ENCODE results near the gene SMC1B. TPM values are rescaled to one million over a fixed set of nuclear protein-coding genes. Genes with fewer than 3 reads are reported as not detected.
"Not testable (repeated sequence)": the region's sequence is repeated elsewhere in the genome, so short reads cannot be mapped to it uniquely, and the experiment has no call there.

Gene SMC1B
- total RNA-seq, 4 donors from 2014 or later, result 0.21 TPM; not detected in 3

- Histone ChIP-seq H3K27me3 (no peaks in the 10 kb centered on the region), H3K36me3 (no peaks in the 10 kb centered on the region), H3K9me3 (no peaks in the 10 kb centered on the region), H3K4me3 (no peak overlapping the region), H3K27ac (no peak overlapping the region), H3K4me1 (no peaks in the 10 kb centered on the region)
- 73% methylated on average over 7 of the region's 7 CpGs for WGBS
- TF ChIP-seq POLR2A (IDR thresholded peaks at IDR 0.05), result no peak
- TF ChIP-seq, protein P1, sequence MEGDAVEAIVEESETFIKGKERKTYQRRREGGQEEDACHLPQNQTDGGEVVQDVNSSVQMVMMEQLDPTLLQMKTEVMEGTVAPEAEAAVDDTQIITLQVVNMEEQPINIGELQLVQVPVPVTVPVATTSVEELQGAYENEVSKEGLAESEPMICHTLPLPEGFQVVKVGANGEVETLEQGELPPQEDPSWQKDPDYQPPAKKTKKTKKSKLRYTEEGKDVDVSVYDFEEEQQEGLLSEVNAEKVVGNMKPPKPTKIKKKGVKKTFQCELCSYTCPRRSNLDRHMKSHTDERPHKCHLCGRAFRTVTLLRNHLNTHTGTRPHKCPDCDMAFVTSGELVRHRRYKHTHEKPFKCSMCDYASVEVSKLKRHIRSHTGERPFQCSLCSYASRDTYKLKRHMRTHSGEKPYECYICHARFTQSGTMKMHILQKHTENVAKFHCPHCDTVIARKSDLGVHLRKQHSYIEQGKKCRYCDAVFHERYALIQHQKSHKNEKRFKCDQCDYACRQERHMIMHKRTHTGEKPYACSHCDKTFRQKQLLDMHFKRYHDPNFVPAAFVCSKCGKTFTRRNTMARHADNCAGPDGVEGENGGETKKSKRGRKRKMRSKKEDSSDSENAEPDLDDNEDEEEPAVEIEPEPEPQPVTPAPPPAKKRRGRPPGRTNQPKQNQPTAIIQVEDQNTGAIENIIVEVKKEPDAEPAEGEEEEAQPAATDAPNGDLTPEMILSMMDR (IDR thresholded peaks at IDR 0.05), result no peak
- TF ChIP-seq POLR2AphosphoS5 (IDR thresholded peaks at IDR 0.05), result no peak
- TF ChIP-seq EP300 (IDR thresholded peaks at IDR 0.05), result no peak
- no peak for DNase-seq (ENCODE audit: low spot score in 2 of 2)
Observed at GRCh38 chr22:45303181-45303580, 110.2 kb downstream of the SMC1B start.

- no peaks in the 10 kb centered on the region for H3K36me3 ChIP-seq
- DNase-seq (ENCODE audit: low spot score in 2 of 2), result no peak
- no peaks in the 10 kb centered on the region for H3K27me3 ChIP-seq
- 70% methylated on average over 8 of the region's 8 CpGs for WGBS
- TF ChIP-seq EP300 (IDR thresholded peaks at IDR 0.05), result no peak
- no peak for TF ChIP-seq POLR2AphosphoS5 (IDR thresholded peaks at IDR 0.05)
- TF ChIP-seq, protein P1 (IDR thresholded peaks at IDR 0.05), result no peak
- TF ChIP-seq POLR2A (IDR thresholded peaks at IDR 0.05), result no peak
- H3K4me1 ChIP-seq, result no peaks in the 10 kb centered on the region
- no peak overlapping the region for H3K4me3 ChIP-seq
- no peaks in the 10 kb centered on the region for H3K9me3 ChIP-seq
- H3K27ac ChIP-seq, result no peak overlapping the region
Observed at GRCh38 chr22:45302751-45303150, 110.6 kb downstream of the SMC1B start.

DNA sequence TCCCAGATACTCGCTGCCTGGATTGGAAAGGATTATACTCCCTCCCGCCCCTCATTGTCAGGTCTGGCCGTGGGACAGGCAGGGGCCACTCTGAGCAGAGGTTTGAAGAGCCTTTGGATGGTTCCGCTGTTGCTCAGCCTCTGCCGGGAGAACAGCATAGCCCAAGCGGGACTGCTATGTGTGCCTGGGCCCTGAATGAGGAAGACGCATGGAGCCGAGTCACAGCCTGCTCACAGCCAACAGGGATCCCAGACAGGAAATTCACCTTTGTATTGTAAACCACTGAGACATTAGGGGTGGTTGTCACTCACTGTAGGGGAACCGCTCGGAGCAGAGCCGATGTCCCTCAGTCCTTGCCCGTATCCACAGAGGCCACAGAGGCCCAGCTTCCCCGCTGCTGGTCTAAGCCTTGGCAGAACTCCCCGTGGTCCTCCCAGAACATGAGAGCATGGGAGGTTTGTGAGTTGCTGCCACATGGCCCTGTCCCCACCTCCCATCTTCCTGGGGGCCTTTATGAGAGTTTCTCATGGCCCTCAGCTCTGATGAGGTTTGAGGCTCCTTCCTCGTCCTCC, 114.4 kb downstream of the SMC1B start:
- H3K27me3 ChIP-seq, result no peaks in the 10 kb centered on the region
- H3K27ac ChIP-seq, result no peak overlapping the region
- H3K9me3 ChIP-seq, result no peaks in the 10 kb centered on the region
- WGBS, result 87% methylated on average over 14 of the region's 15 CpGs
- no peak for TF ChIP-seq POLR2AphosphoS5 (IDR thresholded peaks at IDR 0.05)
- no peak for TF ChIP-seq POLR2A (IDR thresholded peaks at IDR 0.05)
- no peak for TF ChIP-seq EP300 (IDR thresholded peaks at IDR 0.05)
- no peaks in the 10 kb centered on the region for H3K4me1 ChIP-seq
- no peak for DNase-seq (ENCODE audit: low spot score in 2 of 2)
- H3K36me3 ChIP-seq, result no peaks in the 10 kb centered on the region
- H3K4me3 ChIP-seq, result no peak overlapping the region

DNA sequence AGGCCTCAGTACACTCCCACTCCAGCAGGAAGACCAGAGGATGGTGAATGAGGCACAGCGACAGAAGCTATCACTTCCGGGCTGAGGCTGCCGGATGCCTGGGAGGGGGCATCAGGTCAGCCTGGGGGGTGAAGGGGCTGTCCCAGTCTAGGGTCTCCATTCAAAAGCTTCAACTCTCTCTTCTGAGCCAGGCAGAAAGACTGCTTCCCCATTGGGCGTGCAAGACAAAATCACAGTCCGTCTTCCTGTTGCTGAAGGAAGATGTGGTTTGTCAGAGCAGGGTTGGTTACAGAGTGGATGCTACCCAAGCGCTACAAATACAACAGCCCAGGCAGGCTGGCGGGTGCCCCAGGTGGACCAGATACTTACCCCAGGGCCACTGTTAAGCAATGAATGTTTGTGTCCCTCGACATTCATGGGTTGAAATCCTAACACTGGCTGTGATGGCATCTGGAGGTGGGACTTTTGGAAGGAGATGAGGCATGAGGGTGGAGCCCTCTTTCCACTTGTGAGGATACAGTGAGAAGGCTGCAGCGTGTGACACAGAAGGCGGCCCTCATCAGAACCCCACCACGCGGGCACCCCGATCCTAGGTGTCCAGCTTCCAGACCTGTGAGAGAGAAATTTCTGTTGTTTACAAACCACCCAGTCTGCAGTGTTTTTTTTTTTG, 116.6 kb downstream of the SMC1B start:
- Histone ChIP-seq H3K4me3 (no peak overlapping the region), H3K9me3 (no peaks in the 10 kb centered on the region), H3K27me3 (no peaks in the 10 kb centered on the region), H3K4me1 (peaks cover 5% of the 10 kb centered on the region), H3K27ac (no peak overlapping the region), H3K36me3 (no peaks in the 10 kb centered on the region)
- 65% methylated on average over 10 of the region's 13 CpGs for WGBS
- TF ChIP-seq EP300 (IDR thresholded peaks at IDR 0.05), result no peak
- TF ChIP-seq POLR2A (IDR thresholded peaks at IDR 0.05), result no peak
- TF ChIP-seq POLR2AphosphoS5 (IDR thresholded peaks at IDR 0.05), result no peak
- TF ChIP-seq, protein P1 (IDR thresholded peaks at IDR 0.05), result no peak
- DNase-seq (ENCODE audit: low spot score in 2 of 2), result no peak

- 66% methylated on average over 8 of the region's 9 CpGs for WGBS
- H3K9me3 ChIP-seq, result no peaks in the 10 kb centered on the region
- TF ChIP-seq EP300 (IDR thresholded peaks at IDR 0.05) (no peak), POLR2AphosphoS5 (IDR thresholded peaks at IDR 0.05) (no peak), POLR2A (IDR thresholded peaks at IDR 0.05) (no peak)
- TF ChIP-seq, protein P1 (IDR thresholded peaks at IDR 0.05), result no peak
- H3K4me3 ChIP-seq, result no peak overlapping the region
- H3K4me1 ChIP-seq, result peaks cover 12% of the 10 kb centered on the region
- no peak overlapping the region for H3K27ac ChIP-seq
- no peak for DNase-seq (ENCODE audit: low spot score in 2 of 2)
- H3K36me3 ChIP-seq, result no peaks in the 10 kb centered on the region
- H3K27me3 ChIP-seq, result no peaks in the 10 kb centered on the region
Observed at GRCh38 chr22:45295492-45295891, 117.9 kb downstream of the SMC1B start.

- WGBS, result 97% methylated on average over 6 of the region's 6 CpGs
- not testable (repeated sequence) for H3K4me3 ChIP-seq
Observed at GRCh38 chr22:45295004-45295403, 118.4 kb downstream of the SMC1B start.

More at GRCh38 chr22:45295004-45295403, 118.4 kb downstream of the SMC1B start:
- H3K9me3 ChIP-seq; DNase-seq (ENCODE audit: low spot score in 2 of 2); H3K36me3 ChIP-seq; H3K27ac ChIP-seq; H3K27me3 ChIP-seq: not testable (repeated sequence)
- H3K4me1 ChIP-seq, result peaks cover 17% of the 10 kb centered on the region

Data from suprapubic skin (tissue), 4 donors.